B cell (primary cell): ENCODE measurements around the gene CNNM4.

Experiments
- CTCF ChIP-seq: fragments of 200-600 bp; IDR thresholded peaks from one replicate; pipeline ENCODE4 v1.8.0; 2022; ENCODE audit warnings: antibody characterized with exemption, mild to moderate bottlenecking
- EZH2 ChIP-seq: IDR thresholded peaks from 2 replicates; pipeline ENCODE4 v1.6.1; 2012; ENCODE audit warnings: borderline replicate concordance, low read depth, mild to moderate bottlenecking, moderate library complexity, low read length; ENCODE audit not compliant: insufficient read depth, poor library complexity, severe bottlenecking

GRCh38 chr2:96771796-96772618 lies 11.3 kb downstream of the CNNM4 start:
- TF ChIP-seq EZH2, result no peak
- TF ChIP-seq CTCF, result no peak
